ENCODE measurements around the gene SLC19A1.

DNA sequence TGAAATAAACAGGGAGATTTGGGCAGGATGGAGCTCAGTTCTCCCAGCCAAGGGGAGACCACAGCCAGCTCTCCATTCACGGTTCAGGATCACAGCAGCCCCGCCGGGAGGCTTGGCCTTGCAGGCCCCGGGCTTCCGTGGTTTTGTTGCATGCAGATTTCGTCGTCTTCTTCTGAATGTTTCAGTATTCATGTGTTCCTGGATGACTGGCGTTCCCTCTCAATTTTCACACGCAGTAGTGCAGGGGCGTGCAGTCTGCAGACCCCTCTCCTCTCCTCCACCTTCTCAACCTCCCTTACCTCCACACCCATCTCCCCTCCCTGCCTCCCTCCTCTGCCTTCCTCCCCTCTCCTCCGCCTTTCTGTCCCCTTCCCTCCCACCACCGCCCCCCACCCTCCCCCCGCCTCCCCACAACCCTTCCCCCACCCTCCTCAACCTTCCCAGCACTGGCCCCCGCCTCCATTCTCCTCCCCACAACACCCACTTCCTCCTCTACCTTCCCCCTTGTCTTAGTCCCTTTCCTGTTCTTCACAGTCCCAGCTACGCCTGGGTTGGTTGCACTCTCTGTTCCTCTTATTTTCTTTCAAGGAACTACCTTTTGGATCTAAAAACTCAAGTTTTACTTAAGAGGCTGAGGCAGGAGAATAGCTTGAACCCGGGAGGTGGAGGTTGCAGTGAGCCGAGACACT lies 8.4 kb upstream of the SLC19A1 start:
- no peak for TF ChIP-seq POLR2AphosphoS5 (IDR thresholded peaks at IDR 0.05)
- TF ChIP-seq, protein P1, sequence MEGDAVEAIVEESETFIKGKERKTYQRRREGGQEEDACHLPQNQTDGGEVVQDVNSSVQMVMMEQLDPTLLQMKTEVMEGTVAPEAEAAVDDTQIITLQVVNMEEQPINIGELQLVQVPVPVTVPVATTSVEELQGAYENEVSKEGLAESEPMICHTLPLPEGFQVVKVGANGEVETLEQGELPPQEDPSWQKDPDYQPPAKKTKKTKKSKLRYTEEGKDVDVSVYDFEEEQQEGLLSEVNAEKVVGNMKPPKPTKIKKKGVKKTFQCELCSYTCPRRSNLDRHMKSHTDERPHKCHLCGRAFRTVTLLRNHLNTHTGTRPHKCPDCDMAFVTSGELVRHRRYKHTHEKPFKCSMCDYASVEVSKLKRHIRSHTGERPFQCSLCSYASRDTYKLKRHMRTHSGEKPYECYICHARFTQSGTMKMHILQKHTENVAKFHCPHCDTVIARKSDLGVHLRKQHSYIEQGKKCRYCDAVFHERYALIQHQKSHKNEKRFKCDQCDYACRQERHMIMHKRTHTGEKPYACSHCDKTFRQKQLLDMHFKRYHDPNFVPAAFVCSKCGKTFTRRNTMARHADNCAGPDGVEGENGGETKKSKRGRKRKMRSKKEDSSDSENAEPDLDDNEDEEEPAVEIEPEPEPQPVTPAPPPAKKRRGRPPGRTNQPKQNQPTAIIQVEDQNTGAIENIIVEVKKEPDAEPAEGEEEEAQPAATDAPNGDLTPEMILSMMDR (IDR thresholded peaks at IDR 0.05) = no peak
